ENCODE results near the gene BTN3A1. TPM values are rescaled to one million over a fixed set of nuclear protein-coding genes. Genes with fewer than 3 reads are reported as not detected.
A peak's percentile ranks its signal among the peaks of the same experiment; 100 is the strongest.

The BTN3A1 gene
- total RNA-seq, 1 experiment from 2014 or later = 5.4 TPM

DNA sequence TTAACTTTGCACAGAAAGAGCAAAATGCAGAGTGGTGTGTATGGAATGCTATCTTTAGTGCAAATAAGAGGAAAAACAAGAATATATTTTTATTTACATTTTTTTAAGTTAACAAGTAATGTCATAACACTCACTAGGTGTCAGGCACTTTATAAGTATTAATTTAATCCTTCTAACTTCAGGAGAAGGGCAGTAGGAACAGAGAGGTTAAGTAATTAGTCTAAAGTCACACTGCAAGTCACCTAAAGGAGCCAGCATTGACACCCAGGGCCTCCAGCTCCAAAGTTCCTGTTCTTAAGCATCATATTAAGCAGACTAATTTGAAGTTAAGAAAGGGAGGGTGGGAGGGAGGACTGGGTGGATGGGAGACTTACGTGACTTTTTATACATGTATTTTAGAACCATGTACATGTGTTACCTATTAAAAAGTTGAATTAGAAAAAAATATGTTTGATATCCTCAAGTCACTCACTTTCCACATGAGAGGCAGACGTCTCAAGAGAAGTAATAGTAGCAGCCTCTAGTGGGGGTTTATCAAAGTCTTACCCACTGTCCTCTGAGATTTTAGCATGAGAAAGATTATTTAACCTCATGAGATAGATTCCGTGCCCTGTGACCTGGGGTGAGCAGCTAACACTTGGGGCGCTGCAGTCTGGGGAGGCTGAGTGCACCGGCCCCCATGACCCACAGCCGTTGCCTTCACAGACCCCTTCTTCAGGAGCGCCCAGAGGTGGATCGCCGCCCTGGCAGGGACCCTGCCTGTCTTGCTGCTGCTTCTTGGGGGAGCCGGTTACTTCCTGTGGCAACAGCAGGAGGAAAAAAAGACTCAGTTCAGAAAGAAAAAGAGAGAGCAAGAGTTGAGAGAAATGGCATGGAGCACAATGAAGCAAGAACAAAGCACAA, 7.0 kb downstream of the BTN3A1 start:
- H3K27ac ChIP-seq (ENCODE audit: low read length) = no peak overlapping the region
- no peak overlapping the region for H2AFZ ChIP-seq (ENCODE audit: low read length)
- no peaks in the 10 kb centered on the region for H4K20me1 ChIP-seq (ENCODE audit: low read length)
- no peak for DNase-seq
- H3K79me2 ChIP-seq (ENCODE audit: low read length) = no peaks in the 10 kb centered on the region
- H3F3A ChIP-seq (ENCODE audit: low read length, unreplicated experiment) = no peaks in the 10 kb centered on the region
- intact Hi-C loops (cut with micrococcal nuclease) = no loop called here
- no peak for ATAC-seq
- no peaks in the 10 kb centered on the region for H3K36me3 ChIP-seq (ENCODE audit: low read depth, low read length)
- H3K4me2 ChIP-seq (ENCODE audit: low read length) = no peak overlapping the region
- no peaks in the 10 kb centered on the region for H3K9me3 ChIP-seq (ENCODE audit: low read length)
- BruUV-seq (replicated peaks) = no TSS peak
- H3K4me1 ChIP-seq (ENCODE audit: insufficient read depth, low read length) = no peaks in the 10 kb centered on the region
- no peaks in the 10 kb centered on the region for H3K27me3 ChIP-seq (ENCODE audit: low read length)
- no peak overlapping the region for H3K4me3 ChIP-seq (ENCODE audit: low read length)
- ChIA-PET POLR2A (ENCODE audit: unreplicated experiment) (no interaction called here), CTCF (no interaction called here)
- no peak for TF ChIP-seq EZH2phosphoT487 (IDR thresholded peaks at IDR 0.05; ENCODE audit: borderline replicate concordance, low read length)
- TF ChIP-seq, protein P1, sequence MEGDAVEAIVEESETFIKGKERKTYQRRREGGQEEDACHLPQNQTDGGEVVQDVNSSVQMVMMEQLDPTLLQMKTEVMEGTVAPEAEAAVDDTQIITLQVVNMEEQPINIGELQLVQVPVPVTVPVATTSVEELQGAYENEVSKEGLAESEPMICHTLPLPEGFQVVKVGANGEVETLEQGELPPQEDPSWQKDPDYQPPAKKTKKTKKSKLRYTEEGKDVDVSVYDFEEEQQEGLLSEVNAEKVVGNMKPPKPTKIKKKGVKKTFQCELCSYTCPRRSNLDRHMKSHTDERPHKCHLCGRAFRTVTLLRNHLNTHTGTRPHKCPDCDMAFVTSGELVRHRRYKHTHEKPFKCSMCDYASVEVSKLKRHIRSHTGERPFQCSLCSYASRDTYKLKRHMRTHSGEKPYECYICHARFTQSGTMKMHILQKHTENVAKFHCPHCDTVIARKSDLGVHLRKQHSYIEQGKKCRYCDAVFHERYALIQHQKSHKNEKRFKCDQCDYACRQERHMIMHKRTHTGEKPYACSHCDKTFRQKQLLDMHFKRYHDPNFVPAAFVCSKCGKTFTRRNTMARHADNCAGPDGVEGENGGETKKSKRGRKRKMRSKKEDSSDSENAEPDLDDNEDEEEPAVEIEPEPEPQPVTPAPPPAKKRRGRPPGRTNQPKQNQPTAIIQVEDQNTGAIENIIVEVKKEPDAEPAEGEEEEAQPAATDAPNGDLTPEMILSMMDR (conservative IDR thresholded peaks at IDR 0.05; ENCODE audit: low read depth, low read length) = no peak
- no peak for TF ChIP-seq EZH2 (IDR thresholded peaks at IDR 0.05; ENCODE audit: low read length, unreplicated experiment)
- no peak overlapping the region for H3K9ac ChIP-seq (ENCODE audit: low read length)
- H3K9me2 ChIP-seq (replicated peaks; ENCODE audit: low read length) = no peaks in the 10 kb centered on the region

DNA sequence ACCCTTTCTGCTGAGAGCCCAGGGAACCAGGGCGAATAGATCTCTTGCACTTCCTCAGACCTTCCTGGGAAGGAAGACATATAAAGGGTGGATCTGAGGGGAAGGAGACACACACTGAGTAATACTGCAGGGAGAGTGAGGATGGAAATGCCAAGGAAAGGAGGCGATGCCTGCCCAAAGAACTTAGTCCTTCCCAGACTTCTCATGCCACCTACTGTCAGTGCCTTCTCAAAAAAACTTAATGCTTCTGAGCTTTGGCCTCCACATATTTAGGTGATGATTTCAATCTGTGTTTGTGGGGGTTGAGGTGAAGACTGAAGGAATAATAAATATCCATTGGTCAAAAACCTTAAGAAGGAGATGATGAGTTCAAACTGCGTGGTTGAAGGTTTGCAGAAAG, 9.7 kb downstream of the BTN3A1 start:
- Histone ChIP-seq H3F3A (ENCODE audit: low read length, unreplicated experiment) (no peaks in the 10 kb centered on the region), H2AFZ (ENCODE audit: low read length) (no peak overlapping the region), H3K9me2 (replicated peaks; ENCODE audit: low read length) (no peaks in the 10 kb centered on the region), H3K36me3 (ENCODE audit: low read depth, low read length) (no peaks in the 10 kb centered on the region), H4K20me1 (ENCODE audit: low read length) (no peaks in the 10 kb centered on the region), H3K79me2 (ENCODE audit: low read length) (no peaks in the 10 kb centered on the region), H3K9me3 (ENCODE audit: low read length) (no peaks in the 10 kb centered on the region), H3K9ac (ENCODE audit: low read length) (no peak overlapping the region), H3K4me3 (ENCODE audit: low read length) (no peak overlapping the region), H3K27ac (ENCODE audit: low read length) (no peak overlapping the region), H3K4me1 (ENCODE audit: insufficient read depth, low read length) (no peaks in the 10 kb centered on the region), H3K27me3 (ENCODE audit: low read length) (no peaks in the 10 kb centered on the region), H3K4me2 (ENCODE audit: low read length) (no peak overlapping the region)
- no TSS peak for BruUV-seq (replicated peaks)
- POLR2A ChIA-PET (ENCODE audit: unreplicated experiment) = interaction anchor here (0.6 kb wide), 1 partner anchor 76 kb away, joined by 7 read pairs; no protein-coding TSS in a partner anchor
- DNase-seq = no peak
- intact Hi-C loops (cut with micrococcal nuclease) = loop anchor here (2.0 kb wide), 1 partner anchor 71 kb away; no protein-coding TSS in a partner anchor
- CTCF ChIA-PET = interaction anchor here (0.8 to 1.2 kb wide), 2 partner anchors 70 to 116 kb away, joined by 3 to 6 read pairs; no protein-coding TSS in a partner anchor
- ATAC-seq = peak; percentile 66
- no peak for TF ChIP-seq EZH2 (IDR thresholded peaks at IDR 0.05; ENCODE audit: low read length, unreplicated experiment)
- no peak for TF ChIP-seq EZH2phosphoT487 (IDR thresholded peaks at IDR 0.05; ENCODE audit: borderline replicate concordance, low read length)
- TF ChIP-seq, protein P1 (conservative IDR thresholded peaks at IDR 0.05; ENCODE audit: low read depth, low read length) = 0 out of 2 replicates have a peak, but pooled peaks have one; percentile 16

DNA sequence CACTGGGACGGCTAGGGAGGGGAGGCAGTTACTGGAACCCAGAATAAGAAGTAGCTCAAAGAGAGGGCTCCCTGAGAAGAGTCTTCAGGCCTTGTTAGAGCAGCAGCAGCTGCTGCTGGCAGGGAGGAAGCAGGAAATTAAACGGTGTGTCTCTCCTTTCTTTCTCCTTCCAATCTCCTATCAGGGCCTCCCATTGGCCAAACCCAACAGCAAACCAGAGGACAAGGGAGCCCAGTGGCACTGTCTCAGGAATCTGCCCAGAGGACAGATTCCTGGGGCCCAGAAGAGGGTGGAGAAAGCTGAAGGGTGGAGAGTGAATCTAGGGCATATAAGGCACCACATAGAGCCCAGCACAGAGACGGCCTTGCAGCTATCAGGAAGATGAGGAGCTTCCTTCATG, 10.2 kb downstream of the BTN3A1 start:
- no peak for TF ChIP-seq EZH2phosphoT487 (IDR thresholded peaks at IDR 0.05; ENCODE audit: borderline replicate concordance, low read length)
- TF ChIP-seq EZH2 (IDR thresholded peaks at IDR 0.05; ENCODE audit: low read length, unreplicated experiment) = no peak
- no peaks in the 10 kb centered on the region for H3F3A ChIP-seq (ENCODE audit: low read length, unreplicated experiment)
- POLR2A ChIA-PET (ENCODE audit: unreplicated experiment) = interaction anchor here (0.6 kb wide), 1 partner anchor 77 kb away, joined by 7 read pairs; no protein-coding TSS in a partner anchor
- H3K4me2 ChIP-seq (ENCODE audit: low read length) = no peak overlapping the region
- H3K9ac ChIP-seq (ENCODE audit: low read length) = no peak overlapping the region
- H3K4me1 ChIP-seq (ENCODE audit: insufficient read depth, low read length) = no peaks in the 10 kb centered on the region
- H3K4me3 ChIP-seq (ENCODE audit: low read length) = no peak overlapping the region
- no peak overlapping the region for H3K27ac ChIP-seq (ENCODE audit: low read length)
- no peaks in the 10 kb centered on the region for H3K9me2 ChIP-seq (replicated peaks; ENCODE audit: low read length)
- no peak overlapping the region for H2AFZ ChIP-seq (ENCODE audit: low read length)
- intact Hi-C loops (cut with micrococcal nuclease) = no loop called here
- no peak for DNase-seq
- CTCF ChIA-PET = interaction anchor here (0.8 to 1.2 kb wide), 2 partner anchors 71 to 116 kb away, joined by 3 to 6 read pairs; no protein-coding TSS in a partner anchor
- no peaks in the 10 kb centered on the region for H3K79me2 ChIP-seq (ENCODE audit: low read length)
- H3K9me3 ChIP-seq (ENCODE audit: low read length) = no peaks in the 10 kb centered on the region
- ATAC-seq = no peak
- H3K36me3 ChIP-seq (ENCODE audit: low read depth, low read length) = no peaks in the 10 kb centered on the region
- no peaks in the 10 kb centered on the region for H3K27me3 ChIP-seq (ENCODE audit: low read length)
- no peaks in the 10 kb centered on the region for H4K20me1 ChIP-seq (ENCODE audit: low read length)
- no TSS peak for BruUV-seq (replicated peaks)
